Liver (tissue), 9 donors: Measurements from ENCODE around the gene DNAL4. TPM values are rescaled to one million over a fixed set of nuclear protein-coding genes. Genes with fewer than 3 reads are reported as not detected.

Experiments
- DNase-seq: peaks from one replicate; pipeline ENCODE4 v3.0.0-alpha.2; 2017; ENCODE audit warnings: low spot score
- H3K27ac ChIP-seq, 2 donors: one replicate each; pipeline ENCODE4 v1.7.0; 2013; ENCODE audit warnings: inconsistent platforms in 2 of 2, low read length in 2 of 2, control low read depth in 1 of 2, low read depth in 1 of 2, mild to moderate bottlenecking in 1 of 2
- H3K27me3 ChIP-seq, 4 donors: one replicate each; pipeline versions ENCODE4 v1.6.1 to v1.7.0; 2013; ENCODE audit warnings: low read length in 3 of 4, inconsistent platforms in 1 of 4, mild to moderate bottlenecking in 1 of 4, moderate library complexity in 1 of 4; ENCODE audit not compliant: control insufficient read depth in 4 of 4, insufficient read depth in 4 of 4
- H3K36me3 ChIP-seq, 4 donors: one replicate each; pipeline versions ENCODE4 v1.6.1 to v1.7.0; 2013; ENCODE audit warnings: low read length in 3 of 4, mild to moderate bottlenecking in 3 of 4, low read depth in 1 of 4, moderate library complexity in 1 of 4; ENCODE audit not compliant: control insufficient read depth in 4 of 4, insufficient read depth in 3 of 4
- H3K4me1 ChIP-seq, 4 donors: one replicate each; pipeline versions ENCODE4 v1.6.1 to v1.7.0; 2013; ENCODE audit warnings: low read length in 3 of 4, mild to moderate bottlenecking in 3 of 4, moderate library complexity in 1 of 4; ENCODE audit not compliant: control insufficient read depth in 4 of 4, insufficient read depth in 4 of 4
- H3K4me3 ChIP-seq, 3 donors: one replicate each; pipeline versions ENCODE4 v1.6.1 to v1.7.0; 2013; ENCODE audit warnings: low read length in 3 of 3, control low read depth in 1 of 3, low read depth in 1 of 3, mild to moderate bottlenecking in 1 of 3
- H3K9ac ChIP-seq, 2 donors: one replicate each; pipeline ENCODE4 v1.7.0; 2013; ENCODE audit warnings: low read length in 2 of 2, mild to moderate bottlenecking in 2 of 2, moderate library complexity in 2 of 2, control low read depth in 1 of 2, low read depth in 1 of 2
- H3K9me3 ChIP-seq, 4 donors: one replicate each; pipeline versions ENCODE4 v1.6.1 to v1.7.0; 2013; ENCODE audit warnings: low read length in 3 of 4; ENCODE audit not compliant: control insufficient read depth in 4 of 4
- EGR1 ChIP-seq, 2 donors: IDR thresholded peaks; 2 replicates each; pipeline ENCODE4 v1.6.1; 2016 to 2018; ENCODE audit warnings: antibody characterized with exemption in 2 of 2, low read depth in 2 of 2
- FOXA1 ChIP-seq: IDR thresholded peaks from 2 replicates; pipeline ENCODE4 v1.6.1; 2016; ENCODE audit warnings: antibody characterized with exemption
- FOXA2 ChIP-seq: IDR thresholded peaks from 2 replicates; pipeline ENCODE4 v1.6.1; 2016; ENCODE audit warnings: antibody characterized with exemption
- GABPA ChIP-seq, 2 donors: IDR thresholded peaks in 1 of 2; conservative IDR thresholded peaks in 1 of 2; 2 replicates each; pipeline ENCODE4 v1.6.1; 2016; ENCODE audit warnings: antibody characterized with exemption in 2 of 2, mild to moderate bottlenecking in 1 of 2, moderate library complexity in 1 of 2
- HNF4A ChIP-seq, 2 donors: conservative IDR thresholded peaks; 2 replicates each; pipeline ENCODE4 v1.6.1; 2016; ENCODE audit warnings: antibody characterized with exemption in 2 of 2, mild to moderate bottlenecking in 2 of 2
- HNF4G ChIP-seq: IDR thresholded peaks from 2 replicates; pipeline ENCODE4 v1.6.1; 2016; ENCODE audit warnings: antibody characterized with exemption
- JUND ChIP-seq, 2 donors: IDR thresholded peaks; 2 replicates each; pipeline ENCODE4 v1.6.1; 2016; ENCODE audit warnings: antibody characterized with exemption in 2 of 2
- NR2F2 ChIP-seq: IDR thresholded peaks from 2 replicates; pipeline ENCODE4 v1.6.1; 2016; ENCODE audit warnings: antibody characterized with exemption
- RAD21 ChIP-seq, 2 donors: IDR thresholded peaks; 2 replicates each; pipeline ENCODE4 v1.6.1; 2016; ENCODE audit warnings: antibody characterized with exemption in 2 of 2, mild to moderate bottlenecking in 2 of 2
- RXRA ChIP-seq, 2 donors: IDR thresholded peaks; 2 replicates each; pipeline ENCODE4 v1.6.1; 2017 to 2018; ENCODE audit warnings: antibody characterized with exemption in 2 of 2, mild to moderate bottlenecking in 1 of 2
- SP1 ChIP-seq: IDR thresholded peaks from 2 replicates; pipeline ENCODE4 v1.6.1; 2018; ENCODE audit warnings: antibody characterized with exemption, mild to moderate bottlenecking
- TAF1 ChIP-seq: conservative IDR thresholded peaks from 2 replicates; pipeline ENCODE4 v1.6.1; 2016; ENCODE audit warnings: antibody characterized with exemption, mild to moderate bottlenecking
- YY1 ChIP-seq: IDR thresholded peaks from 2 replicates; pipeline ENCODE4 v1.6.1; 2016; ENCODE audit warnings: antibody characterized with exemption, mild to moderate bottlenecking
- WGBS: extraction: QIAGEN DNeasy Blood & Tissue Kit; methylation state at CpG from one replicate; pipeline ENCODE4 v1.1.7; 2013; 5-methylcytosine and 5-hydroxymethylcytosine counted together
- polyA plus RNA-seq, 2 donors: library from polyadenylated mRNA; stranded (reverse) in 1 of 2; unstranded in 1 of 2; fragments of 200-250 nt in 1 of 2; fragments of >200 nt in 1 of 2; fragmentation: Nextera tagmentation in 1 of 2; extraction: Ambion mirVana in 1 of 2; gene quantifications; one replicate each; pipeline versions ENCODE4 v1.2.1 to v1.2.3, GENCODE V29; 2013 to 2015
- total RNA-seq, 2 donors: library from RNA; depleted of rRNA; stranded (reverse); fragments of >200 nt; gene quantifications; one replicate each; pipeline ENCODE4 v1.2.3, GENCODE V29; 2014
- TF ChIP-seq, protein P1 (sequence below): fragments of 150-350 bp; IDR thresholded peaks from 2 replicates; pipeline ENCODE4 v1.5.1; 2017; ENCODE audit warnings: improper control_type of control experiment, low read depth, low read length; ENCODE audit not compliant: missing input control
- TF ChIP-seq, protein P2 (sequence below): IDR thresholded peaks from 2 replicates; pipeline ENCODE4 v1.6.1; 2016; ENCODE audit warnings: antibody characterized with exemption
- TF ChIP-seq, protein P3 (sequence below): IDR thresholded peaks from 2 replicates; pipeline ENCODE4 v1.6.1; 2016; ENCODE audit warnings: antibody characterized with exemption
- TF ChIP-seq, protein P4 (sequence below): IDR thresholded peaks from 2 replicates; pipeline ENCODE4 v1.6.1; 2016; ENCODE audit warnings: antibody characterized with exemption, mild to moderate bottlenecking
- TF ChIP-seq, protein P5 (sequence below): IDR thresholded peaks from 2 replicates; pipeline ENCODE4 v1.6.1; 2016; ENCODE audit warnings: antibody characterized with exemption
- donor health status: healthy.
- donor health status: healthy.
- donor health status: healthy.
- donor health status: healthy.
- donor health status: healthy.

DNAL4 gene
- total and polyA plus RNA-seq, 4 donors, result 4.0 to 5.6 (median 4.9) TPM

DNA sequence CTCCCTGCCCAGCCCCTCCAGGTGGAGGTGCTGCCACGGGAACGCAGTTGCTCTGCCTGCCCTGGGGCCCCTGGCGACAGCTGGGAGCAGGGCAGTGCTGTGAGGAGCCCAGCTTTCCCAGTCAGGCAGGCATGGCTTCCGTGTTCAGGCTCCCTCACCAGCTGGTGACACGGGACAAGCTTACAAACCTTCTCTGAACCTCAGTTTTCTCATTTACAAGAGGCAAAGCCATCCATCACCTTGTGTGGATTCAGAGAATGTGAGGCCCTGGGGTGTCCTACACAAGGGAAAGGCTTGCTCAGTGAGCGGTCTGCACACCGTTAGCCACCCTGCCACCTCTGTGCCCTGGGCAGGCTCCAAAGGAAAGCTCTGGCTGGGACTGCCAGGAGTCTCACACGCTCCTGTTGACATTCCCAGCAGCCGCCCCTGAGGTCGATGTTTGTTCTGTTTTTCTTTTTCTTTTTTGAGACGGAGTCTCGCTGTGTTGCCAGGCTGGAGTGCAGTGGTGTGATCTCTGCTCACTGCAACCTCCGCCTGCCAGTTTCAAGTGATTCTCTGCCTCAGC is 61.6 kb downstream of the DNAL4 start (continued):
- TF ChIP-seq, protein P1, sequence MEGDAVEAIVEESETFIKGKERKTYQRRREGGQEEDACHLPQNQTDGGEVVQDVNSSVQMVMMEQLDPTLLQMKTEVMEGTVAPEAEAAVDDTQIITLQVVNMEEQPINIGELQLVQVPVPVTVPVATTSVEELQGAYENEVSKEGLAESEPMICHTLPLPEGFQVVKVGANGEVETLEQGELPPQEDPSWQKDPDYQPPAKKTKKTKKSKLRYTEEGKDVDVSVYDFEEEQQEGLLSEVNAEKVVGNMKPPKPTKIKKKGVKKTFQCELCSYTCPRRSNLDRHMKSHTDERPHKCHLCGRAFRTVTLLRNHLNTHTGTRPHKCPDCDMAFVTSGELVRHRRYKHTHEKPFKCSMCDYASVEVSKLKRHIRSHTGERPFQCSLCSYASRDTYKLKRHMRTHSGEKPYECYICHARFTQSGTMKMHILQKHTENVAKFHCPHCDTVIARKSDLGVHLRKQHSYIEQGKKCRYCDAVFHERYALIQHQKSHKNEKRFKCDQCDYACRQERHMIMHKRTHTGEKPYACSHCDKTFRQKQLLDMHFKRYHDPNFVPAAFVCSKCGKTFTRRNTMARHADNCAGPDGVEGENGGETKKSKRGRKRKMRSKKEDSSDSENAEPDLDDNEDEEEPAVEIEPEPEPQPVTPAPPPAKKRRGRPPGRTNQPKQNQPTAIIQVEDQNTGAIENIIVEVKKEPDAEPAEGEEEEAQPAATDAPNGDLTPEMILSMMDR, result peak; percentile 24
- TF ChIP-seq, protein P2, sequence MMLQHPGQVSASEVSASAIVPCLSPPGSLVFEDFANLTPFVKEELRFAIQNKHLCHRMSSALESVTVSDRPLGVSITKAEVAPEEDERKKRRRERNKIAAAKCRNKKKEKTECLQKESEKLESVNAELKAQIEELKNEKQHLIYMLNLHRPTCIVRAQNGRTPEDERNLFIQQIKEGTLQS, result no peak
- TF ChIP-seq, protein P3, sequence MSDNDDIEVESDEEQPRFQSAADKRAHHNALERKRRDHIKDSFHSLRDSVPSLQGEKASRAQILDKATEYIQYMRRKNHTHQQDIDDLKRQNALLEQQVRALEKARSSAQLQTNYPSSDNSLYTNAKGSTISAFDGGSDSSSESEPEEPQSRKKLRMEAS, result no peak
- TF ChIP-seq NR2F2, result no peak
- peak; percentile 90 for TF ChIP-seq FOXA2
- TF ChIP-seq JUND (IDR thresholded peaks at IDR 0.05), result peak in 1 of 2 donors; percentile 53
- TF ChIP-seq EGR1 (IDR thresholded peaks at IDR 0.05; ENCODE audit: low read depth in 2 of 2), result peak in 1 of 2 donors; percentile 48

DNA sequence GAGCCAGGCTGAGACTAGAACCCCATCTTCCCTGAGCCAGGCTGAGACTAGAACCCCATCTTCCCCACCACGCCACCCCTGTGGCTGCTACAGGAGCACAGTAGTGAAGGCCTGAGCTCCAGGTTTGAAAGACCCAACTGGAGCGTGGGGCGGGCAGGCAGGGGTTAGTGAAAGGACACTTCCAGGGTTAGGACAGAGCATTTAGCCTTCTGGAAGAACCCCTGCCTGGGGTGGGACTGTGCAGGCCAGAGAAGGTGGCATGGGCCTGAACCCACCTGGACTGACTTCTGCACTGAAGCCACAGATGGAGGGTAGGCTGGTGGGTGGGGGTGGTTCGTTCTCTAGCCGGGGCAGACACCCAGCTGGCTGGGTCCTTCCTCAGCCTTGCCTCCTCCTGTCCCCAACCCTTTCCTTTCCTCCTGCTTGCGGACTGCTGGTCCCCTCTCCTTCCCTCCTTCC is 62.2 kb downstream of the DNAL4 start:
- H3K4me1 ChIP-seq, result peaks cover 29 to 59% (median 50%) of the 10 kb centered on the region in 4 donors
- peak overlapping the region; percentile 81 to 83 for H3K27ac ChIP-seq
- 77% methylated on average over 6 of the region's 6 CpGs for WGBS
- H3K4me3 ChIP-seq, result no peak overlapping the region
- H3K9me3 ChIP-seq, result no peaks in the 10 kb centered on the region
- no peaks in the 10 kb centered on the region for H3K27me3 ChIP-seq
- no peak for DNase-seq
- TF ChIP-seq FOXA1, result no peak
- TF ChIP-seq NR2F2, result no peak
- TF ChIP-seq EGR1 (IDR thresholded peaks at IDR 0.05; ENCODE audit: low read depth in 2 of 2), result no peak
- TF ChIP-seq, protein P4, sequence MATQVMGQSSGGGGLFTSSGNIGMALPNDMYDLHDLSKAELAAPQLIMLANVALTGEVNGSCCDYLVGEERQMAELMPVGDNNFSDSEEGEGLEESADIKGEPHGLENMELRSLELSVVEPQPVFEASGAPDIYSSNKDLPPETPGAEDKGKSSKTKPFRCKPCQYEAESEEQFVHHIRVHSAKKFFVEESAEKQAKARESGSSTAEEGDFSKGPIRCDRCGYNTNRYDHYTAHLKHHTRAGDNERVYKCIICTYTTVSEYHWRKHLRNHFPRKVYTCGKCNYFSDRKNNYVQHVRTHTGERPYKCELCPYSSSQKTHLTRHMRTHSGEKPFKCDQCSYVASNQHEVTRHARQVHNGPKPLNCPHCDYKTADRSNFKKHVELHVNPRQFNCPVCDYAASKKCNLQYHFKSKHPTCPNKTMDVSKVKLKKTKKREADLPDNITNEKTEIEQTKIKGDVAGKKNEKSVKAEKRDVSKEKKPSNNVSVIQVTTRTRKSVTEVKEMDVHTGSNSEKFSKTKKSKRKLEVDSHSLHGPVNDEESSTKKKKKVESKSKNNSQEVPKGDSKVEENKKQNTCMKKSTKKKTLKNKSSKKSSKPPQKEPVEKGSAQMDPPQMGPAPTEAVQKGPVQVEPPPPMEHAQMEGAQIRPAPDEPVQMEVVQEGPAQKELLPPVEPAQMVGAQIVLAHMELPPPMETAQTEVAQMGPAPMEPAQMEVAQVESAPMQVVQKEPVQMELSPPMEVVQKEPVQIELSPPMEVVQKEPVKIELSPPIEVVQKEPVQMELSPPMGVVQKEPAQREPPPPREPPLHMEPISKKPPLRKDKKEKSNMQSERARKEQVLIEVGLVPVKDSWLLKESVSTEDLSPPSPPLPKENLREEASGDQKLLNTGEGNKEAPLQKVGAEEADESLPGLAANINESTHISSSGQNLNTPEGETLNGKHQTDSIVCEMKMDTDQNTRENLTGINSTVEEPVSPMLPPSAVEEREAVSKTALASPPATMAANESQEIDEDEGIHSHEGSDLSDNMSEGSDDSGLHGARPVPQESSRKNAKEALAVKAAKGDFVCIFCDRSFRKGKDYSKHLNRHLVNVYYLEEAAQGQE, result no peak
- TF ChIP-seq, protein P5, sequence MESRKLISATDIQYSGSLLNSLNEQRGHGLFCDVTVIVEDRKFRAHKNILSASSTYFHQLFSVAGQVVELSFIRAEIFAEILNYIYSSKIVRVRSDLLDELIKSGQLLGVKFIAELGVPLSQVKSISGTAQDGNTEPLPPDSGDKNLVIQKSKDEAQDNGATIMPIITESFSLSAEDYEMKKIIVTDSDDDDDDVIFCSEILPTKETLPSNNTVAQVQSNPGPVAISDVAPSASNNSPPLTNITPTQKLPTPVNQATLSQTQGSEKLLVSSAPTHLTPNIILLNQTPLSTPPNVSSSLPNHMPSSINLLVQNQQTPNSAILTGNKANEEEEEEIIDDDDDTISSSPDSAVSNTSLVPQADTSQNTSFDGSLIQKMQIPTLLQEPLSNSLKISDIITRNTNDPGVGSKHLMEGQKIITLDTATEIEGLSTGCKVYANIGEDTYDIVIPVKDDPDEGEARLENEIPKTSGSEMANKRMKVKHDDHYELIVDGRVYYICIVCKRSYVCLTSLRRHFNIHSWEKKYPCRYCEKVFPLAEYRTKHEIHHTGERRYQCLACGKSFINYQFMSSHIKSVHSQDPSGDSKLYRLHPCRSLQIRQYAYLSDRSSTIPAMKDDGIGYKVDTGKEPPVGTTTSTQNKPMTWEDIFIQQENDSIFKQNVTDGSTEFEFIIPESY, result no peak
- TF ChIP-seq RXRA (IDR thresholded peaks at IDR 0.05), result no peak
- TF ChIP-seq HNF4A (conservative IDR thresholded peaks at IDR 0.05), result no peak
- no peak for TF ChIP-seq GABPA (IDR thresholded peaks at IDR 0.05 in 1 of 2, conservative IDR thresholded peaks at IDR 0.05 in 1 of 2)
- TF ChIP-seq JUND (IDR thresholded peaks at IDR 0.05), result no peak
- TF ChIP-seq, protein P2, result no peak
- TF ChIP-seq TAF1, result no peak
- TF ChIP-seq SP1, result no peak
- TF ChIP-seq FOXA2, result no peak
- no peak for TF ChIP-seq HNF4G
- no peak for TF ChIP-seq YY1
- TF ChIP-seq, protein P3, result no peak
- TF ChIP-seq RAD21 (IDR thresholded peaks at IDR 0.05), result no peak
- no peak overlapping the region for H3K9ac ChIP-seq
- peaks cover 31 to 62% (median 40%) of the 10 kb centered on the region in 4 donors for H3K36me3 ChIP-seq
